Mammary epithelial cell (primary cell): ENCODE data around the gene GPRC5A.

ENCODE experiments used
- EZH2 ChIP-seq: IDR thresholded peaks from 2 replicates; pipeline ENCODE4 v1.6.1; 2012; ENCODE audit warnings: low read length, inconsistent platforms, borderline replicate concordance
- TF ChIP-seq, protein P1 (sequence below), 2 donors: IDR thresholded peaks in 1 of 2; conservative IDR thresholded peaks in 1 of 2; 2 replicates each; pipeline ENCODE4 v1.5.1; 2011 to 2012; ENCODE audit warnings: inconsistent platforms in 2 of 2, low read length in 2 of 2, mild to moderate bottlenecking in 2 of 2, control low read depth in 1 of 2, low read depth in 1 of 2; ENCODE audit not compliant: insufficient read depth in 1 of 2; ENCODE audit errors: extremely low read depth in 1 of 2

DNA sequence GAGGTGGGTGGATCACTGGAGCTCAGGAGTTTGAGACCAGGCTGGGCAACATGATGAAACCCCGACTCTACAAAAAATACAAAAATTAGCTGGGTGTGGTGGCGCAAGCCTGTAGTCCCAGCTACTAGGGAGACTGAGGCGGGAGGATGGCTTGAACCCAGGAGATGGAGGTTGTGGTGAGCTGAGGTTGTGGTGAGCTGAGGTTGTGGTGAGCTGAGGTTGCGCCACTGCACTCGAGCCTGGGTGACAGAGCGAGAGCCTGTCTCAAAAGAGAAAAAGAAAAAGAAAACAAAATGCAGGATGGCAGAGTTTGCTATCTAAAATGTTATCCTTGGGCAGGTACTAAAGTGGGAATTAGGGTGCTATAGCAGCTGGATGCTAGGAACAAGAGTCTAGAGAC lies 10.8 kb upstream of the GPRC5A start:
- TF ChIP-seq, protein P1, sequence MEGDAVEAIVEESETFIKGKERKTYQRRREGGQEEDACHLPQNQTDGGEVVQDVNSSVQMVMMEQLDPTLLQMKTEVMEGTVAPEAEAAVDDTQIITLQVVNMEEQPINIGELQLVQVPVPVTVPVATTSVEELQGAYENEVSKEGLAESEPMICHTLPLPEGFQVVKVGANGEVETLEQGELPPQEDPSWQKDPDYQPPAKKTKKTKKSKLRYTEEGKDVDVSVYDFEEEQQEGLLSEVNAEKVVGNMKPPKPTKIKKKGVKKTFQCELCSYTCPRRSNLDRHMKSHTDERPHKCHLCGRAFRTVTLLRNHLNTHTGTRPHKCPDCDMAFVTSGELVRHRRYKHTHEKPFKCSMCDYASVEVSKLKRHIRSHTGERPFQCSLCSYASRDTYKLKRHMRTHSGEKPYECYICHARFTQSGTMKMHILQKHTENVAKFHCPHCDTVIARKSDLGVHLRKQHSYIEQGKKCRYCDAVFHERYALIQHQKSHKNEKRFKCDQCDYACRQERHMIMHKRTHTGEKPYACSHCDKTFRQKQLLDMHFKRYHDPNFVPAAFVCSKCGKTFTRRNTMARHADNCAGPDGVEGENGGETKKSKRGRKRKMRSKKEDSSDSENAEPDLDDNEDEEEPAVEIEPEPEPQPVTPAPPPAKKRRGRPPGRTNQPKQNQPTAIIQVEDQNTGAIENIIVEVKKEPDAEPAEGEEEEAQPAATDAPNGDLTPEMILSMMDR (conservative IDR thresholded peaks at IDR 0.05 in 1 of 2, IDR thresholded peaks at IDR 0.05 in 1 of 2; ENCODE audit: extremely low read depth in 1 of 2, insufficient read depth in 1 of 2, low read depth in 1 of 2, low read length in 2 of 2), result no peak
- TF ChIP-seq EZH2, result no peak
